ENCODE results near the gene PES1.

DNA sequence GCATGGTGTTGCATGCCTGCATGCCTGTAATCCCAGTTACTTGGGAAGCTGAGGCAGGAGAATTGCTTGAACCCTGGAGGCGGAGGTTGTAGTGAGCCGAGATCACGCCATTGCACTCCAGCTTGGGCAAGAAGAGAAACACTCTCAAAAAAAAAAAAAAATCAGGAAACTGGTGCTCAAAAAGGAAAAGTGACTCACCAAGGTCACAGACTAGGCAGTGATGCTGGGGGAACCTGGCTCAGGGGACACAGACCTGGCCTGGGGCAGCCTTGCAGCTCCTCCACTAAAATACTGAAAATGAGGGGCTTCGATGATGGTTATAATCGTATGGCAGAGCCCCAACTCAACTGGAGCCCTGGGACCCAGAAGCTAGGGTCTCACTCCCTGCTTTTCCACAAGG lies 35.8 kb upstream of the PES1 start:
- TF ChIP-seq, protein P1, sequence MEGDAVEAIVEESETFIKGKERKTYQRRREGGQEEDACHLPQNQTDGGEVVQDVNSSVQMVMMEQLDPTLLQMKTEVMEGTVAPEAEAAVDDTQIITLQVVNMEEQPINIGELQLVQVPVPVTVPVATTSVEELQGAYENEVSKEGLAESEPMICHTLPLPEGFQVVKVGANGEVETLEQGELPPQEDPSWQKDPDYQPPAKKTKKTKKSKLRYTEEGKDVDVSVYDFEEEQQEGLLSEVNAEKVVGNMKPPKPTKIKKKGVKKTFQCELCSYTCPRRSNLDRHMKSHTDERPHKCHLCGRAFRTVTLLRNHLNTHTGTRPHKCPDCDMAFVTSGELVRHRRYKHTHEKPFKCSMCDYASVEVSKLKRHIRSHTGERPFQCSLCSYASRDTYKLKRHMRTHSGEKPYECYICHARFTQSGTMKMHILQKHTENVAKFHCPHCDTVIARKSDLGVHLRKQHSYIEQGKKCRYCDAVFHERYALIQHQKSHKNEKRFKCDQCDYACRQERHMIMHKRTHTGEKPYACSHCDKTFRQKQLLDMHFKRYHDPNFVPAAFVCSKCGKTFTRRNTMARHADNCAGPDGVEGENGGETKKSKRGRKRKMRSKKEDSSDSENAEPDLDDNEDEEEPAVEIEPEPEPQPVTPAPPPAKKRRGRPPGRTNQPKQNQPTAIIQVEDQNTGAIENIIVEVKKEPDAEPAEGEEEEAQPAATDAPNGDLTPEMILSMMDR (IDR thresholded peaks at IDR 0.05 in 2 of 3, conservative IDR thresholded peaks at IDR 0.05 in 1 of 3; ENCODE audit: borderline replicate concordance in 1 of 3, insufficient read depth in 1 of 3, low read depth in 2 of 3, low read length in 2 of 3), result no peak
- TF ChIP-seq POLR2A (IDR thresholded peaks at IDR 0.05; ENCODE audit: borderline replicate concordance, extremely low read depth, insufficient read depth, insufficient read length), result no peak
- TF ChIP-seq JUND (IDR thresholded peaks at IDR 0.05), result no peak
- TF ChIP-seq POLR2AphosphoS5 (IDR thresholded peaks at IDR 0.05; ENCODE audit: low read depth, low read length), result no peak
- no peak for TF ChIP-seq EZH2phosphoT487 (IDR thresholded peaks at IDR 0.05; ENCODE audit: borderline replicate concordance)
- no peak for TF ChIP-seq CEBPB (IDR thresholded peaks at IDR 0.05; ENCODE audit: low read depth)
- TF ChIP-seq RAD21 (IDR thresholded peaks at IDR 0.05; ENCODE audit: low read depth), result no peak
- TF ChIP-seq, protein P2, sequence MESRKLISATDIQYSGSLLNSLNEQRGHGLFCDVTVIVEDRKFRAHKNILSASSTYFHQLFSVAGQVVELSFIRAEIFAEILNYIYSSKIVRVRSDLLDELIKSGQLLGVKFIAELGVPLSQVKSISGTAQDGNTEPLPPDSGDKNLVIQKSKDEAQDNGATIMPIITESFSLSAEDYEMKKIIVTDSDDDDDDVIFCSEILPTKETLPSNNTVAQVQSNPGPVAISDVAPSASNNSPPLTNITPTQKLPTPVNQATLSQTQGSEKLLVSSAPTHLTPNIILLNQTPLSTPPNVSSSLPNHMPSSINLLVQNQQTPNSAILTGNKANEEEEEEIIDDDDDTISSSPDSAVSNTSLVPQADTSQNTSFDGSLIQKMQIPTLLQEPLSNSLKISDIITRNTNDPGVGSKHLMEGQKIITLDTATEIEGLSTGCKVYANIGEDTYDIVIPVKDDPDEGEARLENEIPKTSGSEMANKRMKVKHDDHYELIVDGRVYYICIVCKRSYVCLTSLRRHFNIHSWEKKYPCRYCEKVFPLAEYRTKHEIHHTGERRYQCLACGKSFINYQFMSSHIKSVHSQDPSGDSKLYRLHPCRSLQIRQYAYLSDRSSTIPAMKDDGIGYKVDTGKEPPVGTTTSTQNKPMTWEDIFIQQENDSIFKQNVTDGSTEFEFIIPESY (IDR thresholded peaks at IDR 0.05; ENCODE audit: extremely low read depth, insufficient replicate concordance, low read length), result no peak
- TF ChIP-seq EZH2 (IDR thresholded peaks at IDR 0.05), result no peak
- TF ChIP-seq, protein P3, sequence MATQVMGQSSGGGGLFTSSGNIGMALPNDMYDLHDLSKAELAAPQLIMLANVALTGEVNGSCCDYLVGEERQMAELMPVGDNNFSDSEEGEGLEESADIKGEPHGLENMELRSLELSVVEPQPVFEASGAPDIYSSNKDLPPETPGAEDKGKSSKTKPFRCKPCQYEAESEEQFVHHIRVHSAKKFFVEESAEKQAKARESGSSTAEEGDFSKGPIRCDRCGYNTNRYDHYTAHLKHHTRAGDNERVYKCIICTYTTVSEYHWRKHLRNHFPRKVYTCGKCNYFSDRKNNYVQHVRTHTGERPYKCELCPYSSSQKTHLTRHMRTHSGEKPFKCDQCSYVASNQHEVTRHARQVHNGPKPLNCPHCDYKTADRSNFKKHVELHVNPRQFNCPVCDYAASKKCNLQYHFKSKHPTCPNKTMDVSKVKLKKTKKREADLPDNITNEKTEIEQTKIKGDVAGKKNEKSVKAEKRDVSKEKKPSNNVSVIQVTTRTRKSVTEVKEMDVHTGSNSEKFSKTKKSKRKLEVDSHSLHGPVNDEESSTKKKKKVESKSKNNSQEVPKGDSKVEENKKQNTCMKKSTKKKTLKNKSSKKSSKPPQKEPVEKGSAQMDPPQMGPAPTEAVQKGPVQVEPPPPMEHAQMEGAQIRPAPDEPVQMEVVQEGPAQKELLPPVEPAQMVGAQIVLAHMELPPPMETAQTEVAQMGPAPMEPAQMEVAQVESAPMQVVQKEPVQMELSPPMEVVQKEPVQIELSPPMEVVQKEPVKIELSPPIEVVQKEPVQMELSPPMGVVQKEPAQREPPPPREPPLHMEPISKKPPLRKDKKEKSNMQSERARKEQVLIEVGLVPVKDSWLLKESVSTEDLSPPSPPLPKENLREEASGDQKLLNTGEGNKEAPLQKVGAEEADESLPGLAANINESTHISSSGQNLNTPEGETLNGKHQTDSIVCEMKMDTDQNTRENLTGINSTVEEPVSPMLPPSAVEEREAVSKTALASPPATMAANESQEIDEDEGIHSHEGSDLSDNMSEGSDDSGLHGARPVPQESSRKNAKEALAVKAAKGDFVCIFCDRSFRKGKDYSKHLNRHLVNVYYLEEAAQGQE (IDR thresholded peaks at IDR 0.05; ENCODE audit: low read depth), result no peak

All from HCT116 (cell line).